Dermis microvascular lymphatic vessel endothelial cell (primary cell): ENCODE data around the gene BST1. TPM values are rescaled to one million over a fixed set of nuclear protein-coding genes. Genes with fewer than 3 reads are reported as not detected.
A peak's percentile ranks its signal among the peaks of the same experiment; 100 is the strongest.

Experiments
- DNase-seq, 2 donors: peaks; one replicate each; pipeline versions ENCODE4 v3.0.0 to v3.0.0-alpha.2; 2010; ENCODE audit warnings: low read depth in 2 of 2
- total RNA-seq: library from RNA; depleted of rRNA; stranded (reverse); fragments of >200 nt; gene quantifications from 2 replicates; pipeline ENCODE4 v1.2.1, GENCODE V29; 2014

The BST1 gene
- total RNA-seq, 1 donor from 2014 or later = 35.6 TPM

DNA sequence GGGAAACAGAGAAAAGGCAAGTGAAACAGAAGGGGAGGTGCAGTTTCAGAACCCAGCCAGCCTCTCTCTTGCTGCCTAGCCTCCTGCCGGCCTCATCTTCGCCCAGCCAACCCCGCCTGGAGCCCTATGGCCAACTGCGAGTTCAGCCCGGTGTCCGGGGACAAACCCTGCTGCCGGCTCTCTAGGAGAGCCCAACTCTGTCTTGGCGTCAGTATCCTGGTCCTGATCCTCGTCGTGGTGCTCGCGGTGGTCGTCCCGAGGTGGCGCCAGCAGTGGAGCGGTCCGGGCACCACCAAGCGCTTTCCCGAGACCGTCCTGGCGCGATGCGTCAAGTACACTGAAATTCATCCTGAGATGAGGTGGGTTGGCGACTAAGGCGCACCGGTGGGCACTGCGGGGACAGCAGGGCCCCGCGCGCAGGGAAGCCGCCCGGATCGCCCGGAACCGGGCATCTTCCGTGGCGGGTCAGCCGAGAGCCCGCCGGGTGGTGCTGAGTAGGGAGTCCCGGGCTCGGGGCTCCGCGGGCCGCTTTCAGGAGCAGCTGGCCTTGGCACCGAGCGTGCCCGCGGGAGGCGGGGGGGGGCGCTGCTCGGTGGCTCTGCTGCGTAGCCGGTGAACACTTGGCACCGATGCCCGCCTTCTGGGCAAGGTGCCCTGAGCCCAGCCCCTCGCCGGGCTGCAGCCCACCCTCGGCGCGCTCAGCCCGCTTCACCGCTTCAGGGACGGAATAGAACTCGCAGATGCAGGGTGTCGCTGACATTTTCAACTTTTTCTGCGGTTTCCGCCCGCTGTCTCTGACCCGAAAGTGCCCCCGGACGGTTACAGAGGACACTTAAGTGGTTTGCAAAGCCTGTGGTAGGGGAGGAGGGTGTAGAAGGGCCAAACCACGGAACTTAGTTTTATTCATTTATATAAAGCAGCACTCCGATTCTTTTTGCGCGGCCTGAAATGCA, 75.7 kb downstream of the BST1 start, which contains the start of gene CD38:
TSS of gene CD38 (plus strand) at position 40 of the 953 bp plus-strand sequence. CDS start at position 127, 87 bp downstream.
- DNase-seq = peak in 1 of 2 donors; percentile 21

DNA sequence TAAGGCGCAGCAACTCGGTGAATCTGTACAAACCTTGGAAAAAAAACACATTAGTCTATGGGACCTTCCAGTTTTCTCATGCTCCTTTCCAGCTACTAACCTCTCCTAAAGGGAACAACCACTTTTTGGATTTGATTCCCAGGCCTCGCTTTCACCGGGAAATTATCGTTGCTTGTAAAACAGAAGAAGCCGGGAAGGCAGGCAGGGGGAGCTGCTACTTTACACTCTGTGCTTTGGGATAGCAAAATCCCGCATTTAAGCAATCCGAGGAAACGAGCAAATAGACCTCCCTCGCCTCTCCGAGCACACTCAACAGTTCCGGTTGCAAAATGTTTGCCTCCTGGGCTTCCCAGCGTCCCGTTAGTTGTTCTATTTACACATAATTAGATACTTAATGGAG, 76.4 kb downstream of the BST1 start:
- DNase-seq = peak; percentile 41 to 52

DNA sequence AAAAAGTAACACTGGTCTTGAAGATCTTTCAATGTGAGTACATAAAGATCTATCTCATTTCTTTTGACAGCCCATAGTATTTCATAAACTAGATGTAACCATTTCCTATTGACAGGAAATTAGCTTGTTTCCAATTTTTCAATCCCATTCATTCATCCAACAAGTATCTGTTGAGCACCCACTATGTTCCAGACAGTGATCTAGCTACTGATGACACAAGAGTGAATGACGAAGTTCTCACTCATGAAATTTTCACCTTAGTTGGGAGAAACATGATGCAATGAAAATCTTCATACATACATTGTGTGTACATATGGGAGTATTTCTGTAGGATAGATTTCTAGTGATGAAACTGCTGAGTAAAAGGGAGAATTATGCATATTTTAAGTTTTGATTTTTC, 76.9 kb downstream of the BST1 start:
- no peak for DNase-seq

DNA sequence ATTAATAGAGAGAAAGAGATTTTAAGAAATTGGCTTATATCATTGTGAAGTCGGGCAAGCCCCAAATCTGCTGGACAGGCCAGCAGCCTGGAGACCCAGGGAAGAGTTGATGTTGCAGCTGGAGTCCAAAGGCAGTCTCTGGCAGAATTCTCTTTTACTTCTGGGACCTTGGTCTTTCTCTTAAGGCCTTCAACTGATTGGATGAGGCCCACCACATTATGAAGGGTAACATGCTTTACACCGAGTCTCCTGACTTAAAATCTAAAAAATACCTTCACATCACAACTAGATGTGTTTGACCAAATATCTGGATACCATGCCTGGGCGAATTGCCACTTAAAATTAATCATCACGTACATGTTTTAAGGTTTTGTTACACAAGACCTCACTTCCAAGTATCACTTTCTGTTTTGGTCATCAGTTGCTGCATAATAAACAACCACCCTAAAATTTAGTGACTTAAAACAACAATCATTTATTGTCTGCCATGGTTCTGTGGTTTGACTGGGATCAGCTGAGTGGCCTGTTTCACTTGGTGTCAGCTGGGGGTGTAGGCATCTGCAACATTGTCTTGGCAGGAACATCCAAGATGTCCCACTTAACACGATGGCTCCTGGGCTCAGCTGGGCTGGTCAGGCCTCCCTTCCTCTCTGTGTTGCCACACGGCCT, 78.7 kb downstream of the BST1 start:
- DNase-seq = no peak

Other genes with a start within 250 kb of the BST1 start
- 3.2 and 3.4 TPM in 2 replicates for gene CC2D2A, start 233.2 kb upstream of the BST1 start, total RNA-seq
- gene FBXL5, start 47.7 kb upstream of the BST1 start, total RNA-seq = 81.9 and 104 TPM in 2 replicates
- 19.8 and 20.1 TPM in 2 replicates for gene FAM200B, start 21.2 kb upstream of the BST1 start, total RNA-seq
- 3.6 and 44.6 TPM in 2 replicates for gene CD38, start 75.3 kb downstream of the BST1 start, total RNA-seq
- not detected in 2 replicates for gene FGFBP1, start 235.7 kb downstream of the BST1 start, total RNA-seq